BLaER1 (cell line): ENCODE data around the gene GNB1L.
A peak's percentile ranks its signal among the peaks of the same experiment; 100 is the strongest.

ENCODE experiments used
- H3K27ac ChIP-seq: shearing (Covaris generic); formaldehyde crosslinking; 2 replicates; pipeline ENCODE4 v1.8.1; 2022
- H3K27me3 ChIP-seq: shearing (Covaris generic); formaldehyde crosslinking; 2 replicates; pipeline ENCODE4 v1.8.1; 2022
- H3K36me3 ChIP-seq: shearing (Covaris generic); formaldehyde crosslinking; 2 replicates; pipeline ENCODE4 v1.8.1; 2022
- H3K4me1 ChIP-seq: shearing (Covaris generic); formaldehyde crosslinking; 2 replicates; pipeline ENCODE4 v1.8.1; 2022
- H3K4me2 ChIP-seq: shearing (Covaris generic); formaldehyde crosslinking; 2 replicates; pipeline ENCODE4 v1.8.1; 2022
- H3K4me3 ChIP-seq: shearing (Covaris generic); formaldehyde crosslinking; 2 replicates; pipeline ENCODE4 v1.8.1; 2022
- H3K9ac ChIP-seq: shearing (Covaris generic); formaldehyde crosslinking; 2 replicates; pipeline ENCODE4 v1.8.1; 2022
- H3K9me3 ChIP-seq: shearing (Covaris generic); formaldehyde crosslinking; 2 replicates; pipeline ENCODE4 v1.8.1; 2022
- H4K20me1 ChIP-seq: shearing (Covaris generic); formaldehyde crosslinking; 2 replicates; pipeline ENCODE4 v1.8.1; 2022
- Cebpa-rat ChIP-seq: shearing (Covaris generic); IDR thresholded peaks from 2 replicates; pipeline ENCODE4 v1.8.1; 2022

GNB1L gene

GRCh38 chr22:19766511-19767426, 87.9 kb downstream of the GNB1L start:
- Histone ChIP-seq H3K4me3 (peak overlapping the region; percentile 66), H3K9me3 (no peaks in the 10 kb centered on the region), H3K27ac (no peak overlapping the region), H4K20me1 (peaks cover 69% of the 10 kb centered on the region), H3K4me2 (peak overlapping the region; percentile 88), H3K9ac (no peak overlapping the region), H3K36me3 (no peaks in the 10 kb centered on the region), H3K4me1 (peaks cover 55% of the 10 kb centered on the region), H3K27me3 (peaks cover 100% of the 10 kb centered on the region)
- TF ChIP-seq Cebpa-rat, result no peak

GRCh38 chr22:19766240-19766510, 88.5 kb downstream of the GNB1L start:
- H3K4me1 ChIP-seq, result peaks cover 54% of the 10 kb centered on the region
- TF ChIP-seq Cebpa-rat, result no peak
- peak overlapping the region; percentile 88 for H3K4me2 ChIP-seq
- H3K4me3 ChIP-seq, result peak overlapping the region; percentile 66
- H4K20me1 ChIP-seq, result peaks cover 75% of the 10 kb centered on the region
- no peak overlapping the region for H3K27ac ChIP-seq
- H3K9me3 ChIP-seq, result no peaks in the 10 kb centered on the region
- H3K36me3 ChIP-seq, result no peaks in the 10 kb centered on the region
- H3K9ac ChIP-seq, result no peak overlapping the region
- peaks cover 100% of the 10 kb centered on the region for H3K27me3 ChIP-seq

GRCh38 chr22:19765477-19766239, 89.0 kb downstream of the GNB1L start:
- TF ChIP-seq Cebpa-rat, result peak; percentile 68
- H3K27me3 ChIP-seq, result peaks cover 100% of the 10 kb centered on the region
- H3K9ac ChIP-seq, result no peak overlapping the region
- no peak overlapping the region for H3K27ac ChIP-seq
- H3K4me1 ChIP-seq, result peaks cover 55% of the 10 kb centered on the region
- H4K20me1 ChIP-seq, result peaks cover 77% of the 10 kb centered on the region
- H3K4me3 ChIP-seq, result peak overlapping the region; percentile 66
- H3K9me3 ChIP-seq, result no peaks in the 10 kb centered on the region
- H3K4me2 ChIP-seq, result peak overlapping the region; percentile 88
- no peaks in the 10 kb centered on the region for H3K36me3 ChIP-seq

GRCh38 chr22:19764636-19765476, 89.8 kb downstream of the GNB1L start:
- peaks cover 81% of the 10 kb centered on the region for H4K20me1 ChIP-seq
- H3K4me2 ChIP-seq, result peak overlapping the region; percentile 88
- H3K27me3 ChIP-seq, result peaks cover 100% of the 10 kb centered on the region
- no peak for TF ChIP-seq Cebpa-rat
- no peaks in the 10 kb centered on the region for H3K36me3 ChIP-seq
- peak overlapping the region; percentile 66 for H3K4me3 ChIP-seq
- no peak overlapping the region for H3K9ac ChIP-seq
- H3K27ac ChIP-seq, result no peak overlapping the region
- H3K9me3 ChIP-seq, result no peaks in the 10 kb centered on the region
- peaks cover 55% of the 10 kb centered on the region for H3K4me1 ChIP-seq

GRCh38 chr22:19764299-19764593, 90.4 kb downstream of the GNB1L start:
- no peak overlapping the region for H3K9ac ChIP-seq

GRCh38 chr22:19763458-19764298, 91.0 kb downstream of the GNB1L start:
- Histone ChIP-seq H3K36me3 (no peaks in the 10 kb centered on the region), H3K9ac (no peak overlapping the region), H3K27ac (no peak overlapping the region), H3K9me3 (no peaks in the 10 kb centered on the region), H3K4me1 (peaks cover 45% of the 10 kb centered on the region), H3K4me2 (no peak overlapping the region), H3K27me3 (peaks cover 100% of the 10 kb centered on the region), H3K4me3 (no peak overlapping the region), H4K20me1 (peaks cover 89% of the 10 kb centered on the region)
- TF ChIP-seq Cebpa-rat, result no peak

More at GRCh38 chr22:19764299-19764593, 90.4 kb downstream of the GNB1L start:
- Histone ChIP-seq H3K27me3 (peaks cover 100% of the 10 kb centered on the region), H3K4me2 (no peak overlapping the region), H3K9me3 (no peaks in the 10 kb centered on the region), H3K4me1 (peaks cover 51% of the 10 kb centered on the region), H4K20me1 (peaks cover 85% of the 10 kb centered on the region), H3K4me3 (no peak overlapping the region), H3K27ac (no peak overlapping the region), H3K36me3 (no peaks in the 10 kb centered on the region)
- no peak for TF ChIP-seq Cebpa-rat

GRCh38 chr22:19762568-19763457, 91.9 kb downstream of the GNB1L start:
- H3K27me3 ChIP-seq, result peaks cover 100% of the 10 kb centered on the region
- H4K20me1 ChIP-seq, result peaks cover 92% of the 10 kb centered on the region
- H3K36me3 ChIP-seq, result no peaks in the 10 kb centered on the region
- H3K4me2 ChIP-seq, result no peak overlapping the region
- H3K4me1 ChIP-seq, result peaks cover 39% of the 10 kb centered on the region
- no peak overlapping the region for H3K9ac ChIP-seq
- no peak overlapping the region for H3K27ac ChIP-seq
- no peaks in the 10 kb centered on the region for H3K9me3 ChIP-seq
- H3K4me3 ChIP-seq, result no peak overlapping the region
- TF ChIP-seq Cebpa-rat, result no peak

GRCh38 chr22:19761725-19762567, 92.7 kb downstream of the GNB1L start:
- Histone ChIP-seq H4K20me1 (peaks cover 93% of the 10 kb centered on the region), H3K27ac (no peak overlapping the region), H3K4me1 (peaks cover 37% of the 10 kb centered on the region), H3K9ac (no peak overlapping the region), H3K27me3 (peaks cover 100% of the 10 kb centered on the region), H3K4me3 (no peak overlapping the region), H3K4me2 (no peak overlapping the region), H3K9me3 (no peaks in the 10 kb centered on the region), H3K36me3 (no peaks in the 10 kb centered on the region)
- TF ChIP-seq Cebpa-rat, result no peak
